Measurements from ENCODE around the gene TRABD. TPM values are rescaled to one million over a fixed set of nuclear protein-coding genes. Genes with fewer than 3 reads are reported as not detected.
A peak's percentile ranks its signal among the peaks of the same experiment; 100 is the strongest.

Gene TRABD
- total RNA-seq, 1 donor: 15.5 TPM

DNA sequence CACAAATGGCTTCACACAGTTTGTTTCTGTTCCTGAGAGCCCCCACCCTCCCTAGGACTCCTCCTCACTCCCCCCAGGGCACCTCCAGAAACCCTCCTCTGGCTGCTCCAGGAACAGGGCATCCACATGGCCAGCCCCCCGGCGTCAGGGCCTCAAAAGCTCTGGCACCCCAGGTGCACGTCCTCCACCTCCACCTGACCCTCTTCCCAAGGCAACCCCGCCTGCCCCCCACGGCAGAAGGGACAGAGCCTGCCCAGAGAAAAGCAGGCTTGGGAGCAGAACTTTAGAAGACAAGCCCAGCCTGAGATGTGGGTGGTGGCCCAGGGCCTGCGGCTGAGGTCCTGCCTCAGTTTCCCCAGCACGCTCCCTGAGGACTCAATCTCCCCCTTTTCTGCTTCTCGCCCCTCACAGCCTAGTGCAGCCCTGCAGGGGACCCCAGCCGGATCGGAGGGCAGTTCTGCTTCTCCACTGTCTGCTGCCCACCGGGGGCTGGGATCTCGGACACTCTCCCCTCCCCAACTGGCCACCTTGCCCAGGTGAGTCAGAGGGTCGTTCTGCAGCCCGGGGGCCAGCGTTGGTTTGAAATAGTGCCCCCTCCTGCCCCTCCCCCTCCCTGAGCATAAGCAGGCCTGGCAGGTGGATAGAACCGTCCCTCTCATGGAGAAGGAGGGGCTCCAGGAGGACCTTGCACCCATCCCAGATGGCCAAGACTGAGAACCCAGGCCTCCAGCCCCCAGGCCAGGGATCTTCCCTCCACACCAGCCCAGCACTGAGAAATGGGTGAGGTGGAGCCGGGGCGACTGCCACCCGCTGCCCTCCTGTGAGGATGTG is 2.4 kb upstream of the TRABD start:
- DNase-seq (ENCODE audit: low read depth): no peak
- no peak overlapping the region for H3K4me3 ChIP-seq (ENCODE audit: low read depth, low read length)

DNA sequence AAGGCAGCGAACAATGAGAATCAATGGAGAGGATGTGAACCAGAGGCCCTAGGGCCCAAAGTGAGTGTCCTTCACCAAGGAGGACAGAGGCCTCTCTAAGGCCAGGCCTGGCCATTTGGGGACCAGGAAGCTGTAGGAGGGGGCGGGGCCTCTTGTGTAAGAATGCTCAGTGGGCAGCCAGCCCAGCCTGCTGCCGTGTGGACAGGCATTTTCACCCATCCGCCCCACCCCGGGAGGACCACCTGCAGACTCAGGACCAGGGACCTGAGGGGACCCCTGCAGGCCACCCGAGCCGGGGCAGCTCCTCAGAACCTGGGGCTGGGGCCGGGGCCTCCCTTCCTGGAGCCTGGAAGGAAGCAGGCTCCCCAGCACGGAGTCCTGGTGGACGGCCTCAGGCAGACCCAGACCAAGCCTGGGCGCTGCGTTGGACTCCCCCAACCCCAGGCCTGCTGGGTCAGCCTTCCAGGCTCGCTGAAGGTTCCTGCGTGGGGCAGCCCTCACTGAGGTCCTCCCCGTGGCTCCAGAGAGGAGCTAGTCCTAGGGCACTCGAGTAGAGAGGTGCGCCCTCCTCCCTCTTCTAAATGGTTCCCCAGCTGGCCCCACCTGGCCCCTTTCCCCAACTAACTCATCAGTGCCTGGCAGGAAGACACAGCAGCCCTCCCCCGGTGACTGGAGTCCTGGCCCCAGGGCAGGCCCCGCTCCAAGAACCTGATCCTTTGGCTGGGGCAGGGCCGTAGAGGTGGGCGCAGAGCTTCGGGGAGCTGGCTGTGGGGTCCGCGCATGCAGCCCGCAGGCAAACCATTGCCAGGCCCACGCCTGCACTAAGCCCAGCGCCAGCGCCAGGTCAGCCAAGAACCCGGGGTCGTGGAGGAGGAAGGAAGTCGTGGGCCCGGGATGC is 1.5 kb upstream of the TRABD start:
- TF ChIP-seq, protein P1, sequence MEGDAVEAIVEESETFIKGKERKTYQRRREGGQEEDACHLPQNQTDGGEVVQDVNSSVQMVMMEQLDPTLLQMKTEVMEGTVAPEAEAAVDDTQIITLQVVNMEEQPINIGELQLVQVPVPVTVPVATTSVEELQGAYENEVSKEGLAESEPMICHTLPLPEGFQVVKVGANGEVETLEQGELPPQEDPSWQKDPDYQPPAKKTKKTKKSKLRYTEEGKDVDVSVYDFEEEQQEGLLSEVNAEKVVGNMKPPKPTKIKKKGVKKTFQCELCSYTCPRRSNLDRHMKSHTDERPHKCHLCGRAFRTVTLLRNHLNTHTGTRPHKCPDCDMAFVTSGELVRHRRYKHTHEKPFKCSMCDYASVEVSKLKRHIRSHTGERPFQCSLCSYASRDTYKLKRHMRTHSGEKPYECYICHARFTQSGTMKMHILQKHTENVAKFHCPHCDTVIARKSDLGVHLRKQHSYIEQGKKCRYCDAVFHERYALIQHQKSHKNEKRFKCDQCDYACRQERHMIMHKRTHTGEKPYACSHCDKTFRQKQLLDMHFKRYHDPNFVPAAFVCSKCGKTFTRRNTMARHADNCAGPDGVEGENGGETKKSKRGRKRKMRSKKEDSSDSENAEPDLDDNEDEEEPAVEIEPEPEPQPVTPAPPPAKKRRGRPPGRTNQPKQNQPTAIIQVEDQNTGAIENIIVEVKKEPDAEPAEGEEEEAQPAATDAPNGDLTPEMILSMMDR (IDR thresholded peaks at IDR 0.05; ENCODE audit: insufficient read depth, low read length): no peak
- peak; percentile 61 for DNase-seq (ENCODE audit: low read depth)
- H3K4me3 ChIP-seq (ENCODE audit: low read depth, low read length): no peak overlapping the region

More for the DNA sequence above, 2.4 kb upstream of the TRABD start:
- TF ChIP-seq, protein P1 (IDR thresholded peaks at IDR 0.05; ENCODE audit: insufficient read depth, low read length): no peak

DNA sequence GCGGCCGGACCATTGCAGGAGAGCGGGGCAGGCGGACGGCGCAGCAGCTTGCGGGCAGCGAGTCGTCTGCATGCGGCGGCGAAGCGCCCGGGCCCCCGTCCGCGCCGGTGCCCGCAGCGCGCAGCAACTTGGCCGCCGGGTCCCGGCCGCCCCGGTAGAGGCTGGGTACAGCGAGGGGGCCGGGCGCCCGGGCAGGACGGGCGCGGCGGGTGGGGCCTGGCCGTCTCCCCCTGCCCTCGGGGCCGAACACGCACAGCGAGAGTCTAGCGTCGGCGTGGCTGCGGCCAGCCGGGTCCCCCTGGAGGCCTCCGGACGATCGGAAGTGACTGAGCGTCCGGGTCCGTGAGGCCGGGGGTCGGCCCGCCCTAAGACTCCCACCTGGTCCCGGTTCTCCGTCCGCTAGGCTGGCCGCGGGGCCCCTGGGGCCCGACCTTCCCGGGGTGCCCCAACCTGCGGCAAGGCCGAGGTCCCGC is 775 bp upstream of the TRABD start:
- H3K4me3 ChIP-seq (ENCODE audit: low read depth, low read length): peak overlapping the region; percentile 61
- TF ChIP-seq, protein P1 (IDR thresholded peaks at IDR 0.05; ENCODE audit: insufficient read depth, low read length): no peak
- no peak for DNase-seq (ENCODE audit: low read depth)

DNA sequence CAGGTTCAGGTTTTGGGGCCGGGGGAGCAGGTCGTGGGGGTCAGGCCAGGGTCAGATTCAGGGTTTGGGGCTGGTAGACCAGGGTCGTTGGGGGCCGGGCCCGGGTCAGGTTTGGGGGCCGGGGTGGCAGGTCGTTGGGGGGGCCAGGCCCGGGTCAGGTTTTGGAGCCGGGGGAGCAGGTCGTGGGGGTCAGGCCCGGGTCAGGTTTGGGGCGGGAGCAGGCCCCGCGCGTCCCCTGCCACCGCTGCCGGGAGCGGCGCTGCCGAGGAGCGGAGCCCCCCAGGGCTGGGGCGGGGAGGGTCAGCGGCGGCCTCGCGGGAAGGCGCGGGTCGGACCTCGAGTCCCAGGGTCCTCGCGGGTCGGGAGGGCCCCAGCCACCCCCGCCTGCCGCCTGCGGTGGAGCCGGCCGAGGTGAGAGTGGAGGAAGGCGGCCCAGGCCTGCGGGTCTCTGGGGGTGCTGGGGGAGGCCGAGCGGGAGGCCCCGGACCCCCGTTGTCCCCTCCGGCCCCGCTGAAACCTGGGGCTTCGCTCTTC is 535 bp downstream of the TRABD start:
- H3K4me3 ChIP-seq (ENCODE audit: low read depth, low read length): peak overlapping the region; percentile 72
- TF ChIP-seq, protein P1 (IDR thresholded peaks at IDR 0.05; ENCODE audit: insufficient read depth, low read length): no peak
- DNase-seq (ENCODE audit: low read depth): no peak

DNA sequence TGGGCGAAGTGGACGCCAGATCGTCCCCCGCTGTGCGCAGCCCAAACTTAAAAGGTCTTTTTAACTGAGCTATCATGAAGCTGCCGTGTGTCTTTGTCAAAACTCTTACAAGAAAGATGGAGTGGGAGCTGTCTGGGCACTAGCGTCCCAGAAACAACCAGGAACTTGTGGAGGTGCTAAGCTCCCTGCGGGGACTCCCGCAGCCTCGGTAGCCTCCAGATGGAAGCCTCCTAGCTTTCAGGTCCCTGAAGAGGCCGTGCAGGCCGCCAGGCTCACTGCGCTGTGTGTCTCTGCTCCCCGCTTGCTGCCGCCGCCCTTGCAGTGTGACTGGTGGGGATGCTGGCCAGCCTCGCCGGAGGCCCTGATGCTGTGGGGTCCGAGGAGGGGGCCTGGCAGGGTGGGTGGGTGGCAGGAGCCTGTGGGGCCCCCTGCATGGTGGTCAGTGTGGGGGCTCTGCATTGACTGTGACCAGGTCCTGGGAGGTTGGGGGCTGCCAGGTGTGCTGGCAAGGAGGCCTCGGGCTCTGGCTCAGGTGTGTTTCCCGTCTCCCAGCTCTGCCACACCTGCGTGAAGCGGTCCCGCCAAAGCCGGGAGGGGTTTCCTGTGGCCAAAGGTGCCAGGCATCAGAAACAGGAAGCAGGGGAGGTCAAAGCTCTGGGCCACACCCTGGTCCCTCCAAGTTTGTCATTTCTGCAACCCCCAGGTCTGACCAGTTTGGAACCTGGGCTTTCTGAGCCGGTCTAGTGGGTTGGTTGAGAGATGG is 1.2 kb downstream of the TRABD start:
- TF ChIP-seq, protein P1 (IDR thresholded peaks at IDR 0.05; ENCODE audit: insufficient read depth, low read length): no peak
- H3K4me3 ChIP-seq (ENCODE audit: low read depth, low read length): peak overlapping the region; percentile 72
- DNase-seq (ENCODE audit: low read depth): peak; percentile 35

DNA sequence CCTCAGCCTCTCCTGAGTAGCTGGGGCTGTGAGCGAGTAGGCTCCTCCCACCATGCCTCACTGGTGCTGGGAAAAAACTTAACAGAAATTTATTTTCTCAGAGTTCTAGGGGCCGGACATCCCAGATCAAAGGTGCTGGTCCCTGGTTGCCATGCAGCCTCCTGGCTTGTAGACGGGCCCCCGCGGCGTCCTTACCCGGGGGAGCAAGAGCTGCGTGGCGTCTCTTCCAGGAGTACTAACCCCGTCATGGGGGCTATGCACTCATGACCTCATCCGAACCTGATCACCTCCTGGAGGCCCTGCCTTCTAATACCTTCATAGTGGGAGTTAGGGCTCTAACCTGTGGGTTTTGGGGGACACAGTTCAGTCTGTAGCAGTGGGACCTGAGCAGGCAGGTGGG is 2.6 kb downstream of the TRABD start:
- DNase-seq (ENCODE audit: low read depth): no peak
- H3K4me3 ChIP-seq (ENCODE audit: low read depth, low read length): no peak overlapping the region
- TF ChIP-seq, protein P1 (IDR thresholded peaks at IDR 0.05; ENCODE audit: insufficient read depth, low read length): no peak

All from fibroblast of the aortic adventitia (primary cell).